HG03432 (cell line): ENCODE measurements around the gene APBB1IP.
"Not testable (repeated sequence)": the region's sequence is repeated elsewhere in the genome, so short reads cannot be mapped to it uniquely, and the experiment has no call there.

Experiments used
- ATAC-seq: cut with Tn5 transposase; IDR thresholded peaks from one replicate; pipeline ENCODE4 v1.9.1; 2021; ENCODE audit warnings: mild to moderate bottlenecking, moderate library complexity; ENCODE audit not compliant: unreplicated experiment

APBB1IP gene

GRCh38 chr10:26474845-26475244 lies 36.7 kb downstream of the APBB1IP start:
- ATAC-seq: not testable (repeated sequence)

- no peak for ATAC-seq
Observed at GRCh38 chr10:26475386-26475785, 37.2 kb downstream of the APBB1IP start.

GRCh38 chr10:26477501-26477900 lies 39.4 kb downstream of the APBB1IP start:
- ATAC-seq: no peak

DNA sequence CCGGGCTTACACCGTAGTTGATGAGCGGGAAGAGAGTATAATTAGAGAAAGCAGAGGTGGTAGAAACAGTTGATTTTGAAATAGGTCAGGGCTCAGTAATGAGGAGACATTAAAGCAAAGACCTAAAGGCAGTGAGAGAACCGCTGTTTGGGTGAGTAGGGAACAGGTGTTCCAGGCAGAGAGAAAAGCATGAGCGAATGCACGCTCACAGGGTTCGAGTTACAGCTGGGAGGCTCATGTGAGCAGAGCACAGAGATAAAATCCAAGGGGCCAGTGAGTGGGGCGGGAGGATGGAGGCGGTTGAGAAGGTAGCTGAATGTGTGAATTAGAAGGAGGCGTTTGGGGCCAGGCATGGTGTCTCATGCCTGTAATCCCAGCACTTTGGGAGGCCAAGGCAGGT lies 39.9 kb downstream of the APBB1IP start:
- no peak for ATAC-seq

- ATAC-seq: peak; percentile 61
Observed at GRCh38 chr10:26479766-26480492, 41.8 kb downstream of the APBB1IP start.

- ATAC-seq: peak; percentile 30
Observed at GRCh38 chr10:26481315-26481692, 43.2 kb downstream of the APBB1IP start.

- ATAC-seq: peak; percentile 54
Observed at GRCh38 chr10:26481914-26482550, 43.9 kb downstream of the APBB1IP start.

DNA sequence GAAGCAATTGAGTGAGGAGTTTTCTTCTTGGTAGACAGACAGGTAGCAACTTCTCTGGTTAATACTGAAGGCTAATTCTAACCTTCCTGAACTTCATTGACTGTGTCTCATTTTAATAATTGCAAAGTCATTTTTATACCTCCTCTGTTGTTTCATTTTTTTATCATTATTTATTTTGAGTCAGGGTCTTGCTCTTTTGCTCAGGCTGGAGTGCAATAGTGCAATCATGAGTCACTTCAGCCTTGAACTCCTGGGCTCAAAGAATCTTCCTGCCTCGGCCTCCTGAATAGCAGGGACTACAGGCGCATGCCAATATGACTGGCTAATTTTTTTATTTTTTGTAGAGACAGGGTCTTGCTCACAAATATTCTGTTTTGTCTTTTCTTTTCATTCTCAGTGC lies 45.4 kb downstream of the APBB1IP start:
- ATAC-seq: no peak

DNA sequence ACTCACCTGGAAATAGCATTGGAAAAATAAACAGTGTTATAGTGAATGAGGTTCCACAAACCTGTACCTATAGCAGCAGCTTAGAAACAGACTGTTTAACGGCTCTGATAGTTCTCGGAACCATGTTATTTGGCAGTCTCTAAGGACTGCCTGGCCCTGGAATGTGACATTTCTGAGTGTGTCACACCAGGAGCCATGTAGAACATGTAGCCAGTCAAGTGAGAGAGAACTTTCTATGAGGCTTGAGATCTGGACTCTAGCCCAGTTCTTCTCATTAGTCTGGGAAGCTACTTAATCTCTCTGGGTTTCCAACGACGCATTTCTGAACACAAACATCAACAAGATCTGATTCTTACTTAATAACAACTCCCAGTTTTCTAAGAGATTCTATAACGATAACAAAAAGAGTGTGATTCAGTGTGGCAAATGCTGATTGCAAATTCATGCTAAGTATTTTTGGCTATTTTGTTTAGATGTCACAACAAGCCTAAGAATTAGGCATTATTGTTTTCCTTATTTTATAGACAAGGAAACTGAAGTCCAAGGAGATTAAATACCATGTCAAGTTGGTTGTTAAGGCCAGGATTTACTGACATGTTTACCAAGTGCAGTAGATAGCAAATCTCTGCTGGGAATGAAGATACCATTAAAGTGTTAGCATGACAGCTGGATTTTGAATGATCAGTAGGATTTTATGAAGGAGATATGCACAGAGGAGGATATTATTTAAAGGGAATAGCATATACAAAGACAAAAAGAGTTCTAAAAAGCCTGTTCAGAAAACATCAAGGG lies 47.2 kb downstream of the APBB1IP start:
- ATAC-seq: no peak

DNA sequence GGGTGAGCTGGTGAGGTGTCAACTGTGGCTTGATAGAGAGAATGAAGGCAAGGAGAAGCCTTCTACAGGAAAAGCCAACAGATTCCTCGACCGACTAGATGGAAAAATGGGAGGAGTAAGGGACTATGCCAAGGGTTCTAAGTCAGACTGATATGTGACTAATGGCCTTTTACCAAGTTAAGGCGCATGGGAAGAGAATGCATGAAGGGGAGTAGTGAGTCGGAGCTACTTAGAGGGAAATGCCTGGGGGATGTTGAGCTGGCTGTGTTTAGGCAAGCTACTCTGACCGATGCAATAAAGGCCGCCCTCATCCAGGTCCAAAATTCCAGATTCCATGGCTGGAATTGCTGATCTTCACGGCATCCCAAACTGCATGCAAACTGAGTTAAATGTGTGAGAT lies 48.2 kb downstream of the APBB1IP start:
- no peak for ATAC-seq

DNA sequence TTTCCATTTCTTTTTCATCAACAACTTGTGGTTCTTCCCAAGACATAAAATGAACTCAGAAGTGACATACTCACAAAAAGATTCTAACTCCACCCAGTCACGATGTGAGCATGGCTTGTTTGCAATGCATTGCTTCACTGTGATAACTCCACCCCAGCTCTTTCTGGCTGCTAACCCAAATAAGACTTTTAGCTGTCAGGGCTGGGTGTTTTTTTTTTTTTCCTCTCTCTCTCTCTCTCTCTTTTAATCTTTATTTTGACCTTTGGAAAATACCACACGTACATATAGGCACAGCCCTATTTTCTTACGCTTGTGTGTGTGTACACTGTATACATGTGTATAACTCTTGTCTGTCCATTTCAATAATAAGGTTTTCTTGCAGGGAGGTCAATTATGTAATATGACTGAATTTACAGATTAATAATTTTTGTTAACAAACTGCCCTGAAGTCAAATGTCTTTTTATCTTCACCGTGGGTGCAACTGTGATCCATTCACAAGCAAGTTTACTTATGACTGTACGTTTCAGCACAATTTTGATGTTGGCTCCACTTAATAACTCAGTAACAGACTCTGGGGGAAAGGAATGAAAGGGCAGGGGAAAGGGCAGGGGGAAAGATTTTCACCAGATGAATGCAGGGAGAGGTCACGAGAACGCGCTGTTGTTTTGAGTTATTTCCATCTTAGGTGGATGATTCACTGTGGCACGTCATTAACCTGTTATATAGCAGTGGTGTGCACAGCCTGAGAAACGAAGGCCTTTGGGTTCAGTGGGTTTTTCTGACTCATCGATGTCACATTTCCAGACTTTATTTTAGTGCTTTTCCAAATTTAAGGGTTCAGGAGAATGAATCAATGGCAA lies 49.1 kb downstream of the APBB1IP start:
- ATAC-seq: peak; percentile 91

- no peak for ATAC-seq
Observed at GRCh38 chr10:26488344-26488743, 50.2 kb downstream of the APBB1IP start.

DNA sequence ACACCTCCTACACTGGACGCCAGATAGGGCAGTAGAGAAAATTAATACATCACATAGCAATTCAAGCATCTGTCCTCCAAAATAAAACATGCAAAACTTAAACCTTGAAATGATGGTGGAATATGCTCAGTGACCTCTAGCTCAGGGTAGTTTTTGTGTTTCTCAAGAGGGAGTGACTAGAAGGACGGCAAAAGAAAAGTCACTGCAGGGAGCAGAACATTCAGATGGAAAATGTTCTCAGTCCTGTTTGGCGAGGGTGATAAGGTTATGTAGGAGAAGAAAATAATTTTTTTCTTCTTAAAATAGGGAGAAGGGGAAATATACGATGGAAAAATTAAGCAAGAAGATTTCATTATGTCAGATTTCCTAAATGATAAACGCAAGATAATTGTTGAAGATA lies 50.9 kb downstream of the APBB1IP start:
- no peak for ATAC-seq

DNA sequence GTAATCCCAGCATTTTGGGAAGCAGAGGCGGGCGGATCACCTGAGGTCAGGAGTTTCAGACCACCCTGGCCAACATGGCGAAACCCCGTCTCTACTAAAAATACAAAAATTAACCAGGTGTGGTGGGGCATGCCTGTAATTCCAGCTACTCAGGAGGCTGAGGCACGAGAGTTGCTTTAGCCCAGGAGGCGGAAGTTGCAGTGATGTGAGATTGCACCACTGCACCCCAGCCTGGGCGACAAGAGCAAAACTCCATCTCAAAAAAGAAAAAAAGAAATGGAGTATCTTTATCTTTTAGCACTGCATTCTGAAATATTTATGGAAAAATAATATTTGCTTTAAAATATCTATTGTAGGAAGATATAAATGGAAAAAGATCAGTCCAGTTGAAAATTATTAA lies 52.2 kb downstream of the APBB1IP start:
- ATAC-seq: not testable (repeated sequence)

GRCh38 chr10:26491276-26491675 lies 53.1 kb downstream of the APBB1IP start:
- ATAC-seq: no peak

DNA sequence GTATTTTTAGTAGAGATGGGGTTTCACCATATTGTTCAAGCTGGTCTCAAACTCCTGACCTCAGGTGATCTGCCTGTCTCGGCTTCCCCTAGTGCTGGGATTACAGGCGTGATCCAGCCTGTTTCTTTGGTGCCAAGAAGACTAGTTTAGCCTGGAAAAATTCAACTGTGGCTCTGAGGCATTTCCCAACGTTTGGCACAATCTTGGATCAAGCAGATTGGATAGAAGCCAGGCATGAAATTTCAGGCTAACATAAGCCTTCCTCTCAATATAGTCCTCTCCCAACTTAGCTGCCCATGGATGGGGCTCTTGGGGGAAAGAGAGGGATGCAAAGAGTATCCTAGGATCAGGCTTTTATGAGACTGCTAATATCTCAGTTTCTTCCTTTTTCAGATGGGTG lies 53.8 kb downstream of the APBB1IP start:
- ATAC-seq: no peak

GRCh38 chr10:26492725-26493124 lies 54.6 kb downstream of the APBB1IP start:
- ATAC-seq: not testable (repeated sequence)

- no peak for ATAC-seq
Observed at GRCh38 chr10:26494018-26494417, 55.9 kb downstream of the APBB1IP start.

DNA sequence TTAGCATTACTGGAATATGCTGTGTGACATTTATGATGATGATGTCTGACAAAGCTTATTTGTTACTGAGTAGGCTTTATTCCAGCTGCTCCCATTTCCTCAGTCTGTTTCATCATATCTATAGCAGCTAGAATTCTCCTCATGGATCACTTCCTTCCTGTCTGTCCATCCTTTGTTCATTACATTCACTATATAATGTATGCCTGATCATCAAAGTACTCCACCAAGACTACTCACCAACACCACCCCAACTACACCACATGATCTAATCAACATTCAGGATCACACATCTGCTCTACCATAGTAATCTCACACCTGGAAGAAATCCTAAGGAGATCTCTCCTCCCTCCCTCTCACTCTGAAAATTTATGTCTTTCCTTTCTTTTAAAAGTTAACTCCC lies 61.3 kb downstream of the APBB1IP start:
- no peak for ATAC-seq

- ATAC-seq: no peak
Observed at GRCh38 chr10:26502986-26503385, 64.8 kb downstream of the APBB1IP start.

DNA sequence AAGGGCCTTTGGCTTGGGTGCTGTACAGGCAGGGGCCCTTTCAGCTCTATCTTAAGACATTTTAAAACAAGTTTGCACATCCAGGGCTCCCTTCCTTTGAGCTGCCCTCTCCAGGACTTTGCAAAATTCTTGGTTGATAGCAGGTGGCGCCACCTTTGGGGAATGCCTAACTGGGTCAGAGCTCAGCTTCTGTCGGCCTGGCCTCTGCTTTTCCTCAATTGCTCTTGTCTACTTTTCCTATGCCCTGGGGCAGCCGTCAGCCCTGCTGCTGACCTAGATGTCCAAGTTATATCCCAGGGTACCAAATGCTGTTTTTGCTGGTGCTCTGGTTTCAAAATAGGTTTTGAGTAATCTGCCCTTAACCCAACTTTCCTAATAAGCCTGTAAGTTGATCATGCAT lies 65.8 kb downstream of the APBB1IP start:
- ATAC-seq: no peak
